NB4 (cell line): Measurements from ENCODE around the gene RNF133.

Experiments used
- DNase-seq: peaks from one replicate; pipeline ENCODE4 v3.0.0; 2010; ENCODE audit warnings: low read depth
- H3K4me3 ChIP-seq: one replicate; pipeline ENCODE4 v1.5.1; 2011; ENCODE audit warnings: mild to moderate bottlenecking, low read depth, low read length, moderate library complexity
- MYC ChIP-seq: IDR thresholded peaks from 2 replicates; pipeline ENCODE4 v1.6.1; 2011; ENCODE audit warnings: low read depth, low read length
- POLR2A ChIP-seq: IDR thresholded peaks from 2 replicates; pipeline ENCODE4 v1.6.1; 2011; ENCODE audit warnings: mild to moderate bottlenecking; ENCODE audit not compliant: insufficient read length; ENCODE audit errors: extremely low read depth
- TF ChIP-seq, protein P1 (sequence below): IDR thresholded peaks from 2 replicates; pipeline ENCODE4 v1.6.1; 2011; ENCODE audit warnings: low read depth, low read length
- TF ChIP-seq, protein P2 (sequence below): IDR thresholded peaks from one replicate; pipeline ENCODE4 v1.5.1; 2012; ENCODE audit warnings: low read depth, low read length

RNF133 gene

DNA sequence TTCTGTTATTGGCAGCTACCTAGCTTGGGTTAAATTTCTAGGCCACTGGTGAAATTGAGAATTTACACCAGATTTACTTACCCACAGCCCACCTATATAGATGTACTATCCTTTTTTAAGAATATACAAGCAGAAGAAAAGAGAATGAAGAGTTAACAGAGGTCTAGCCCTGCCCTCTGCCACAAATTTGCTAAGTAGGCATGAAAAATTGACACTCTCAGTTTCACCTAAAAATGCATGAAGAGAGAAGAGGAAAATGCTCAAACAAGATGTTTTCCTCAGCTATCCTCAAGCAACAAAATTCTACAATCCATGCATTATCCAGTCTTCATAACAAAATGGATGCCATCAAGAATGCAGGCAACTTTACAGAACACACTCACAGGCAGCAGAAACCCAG is 28.4 kb upstream of the RNF133 start:
- DNase-seq, result no peak
- H3K4me3 ChIP-seq, result no peak overlapping the region
- TF ChIP-seq, protein P1, sequence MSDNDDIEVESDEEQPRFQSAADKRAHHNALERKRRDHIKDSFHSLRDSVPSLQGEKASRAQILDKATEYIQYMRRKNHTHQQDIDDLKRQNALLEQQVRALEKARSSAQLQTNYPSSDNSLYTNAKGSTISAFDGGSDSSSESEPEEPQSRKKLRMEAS, result no peak
- TF ChIP-seq, protein P2, sequence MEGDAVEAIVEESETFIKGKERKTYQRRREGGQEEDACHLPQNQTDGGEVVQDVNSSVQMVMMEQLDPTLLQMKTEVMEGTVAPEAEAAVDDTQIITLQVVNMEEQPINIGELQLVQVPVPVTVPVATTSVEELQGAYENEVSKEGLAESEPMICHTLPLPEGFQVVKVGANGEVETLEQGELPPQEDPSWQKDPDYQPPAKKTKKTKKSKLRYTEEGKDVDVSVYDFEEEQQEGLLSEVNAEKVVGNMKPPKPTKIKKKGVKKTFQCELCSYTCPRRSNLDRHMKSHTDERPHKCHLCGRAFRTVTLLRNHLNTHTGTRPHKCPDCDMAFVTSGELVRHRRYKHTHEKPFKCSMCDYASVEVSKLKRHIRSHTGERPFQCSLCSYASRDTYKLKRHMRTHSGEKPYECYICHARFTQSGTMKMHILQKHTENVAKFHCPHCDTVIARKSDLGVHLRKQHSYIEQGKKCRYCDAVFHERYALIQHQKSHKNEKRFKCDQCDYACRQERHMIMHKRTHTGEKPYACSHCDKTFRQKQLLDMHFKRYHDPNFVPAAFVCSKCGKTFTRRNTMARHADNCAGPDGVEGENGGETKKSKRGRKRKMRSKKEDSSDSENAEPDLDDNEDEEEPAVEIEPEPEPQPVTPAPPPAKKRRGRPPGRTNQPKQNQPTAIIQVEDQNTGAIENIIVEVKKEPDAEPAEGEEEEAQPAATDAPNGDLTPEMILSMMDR, result no peak
- TF ChIP-seq POLR2A (no peak), MYC (no peak)

DNA sequence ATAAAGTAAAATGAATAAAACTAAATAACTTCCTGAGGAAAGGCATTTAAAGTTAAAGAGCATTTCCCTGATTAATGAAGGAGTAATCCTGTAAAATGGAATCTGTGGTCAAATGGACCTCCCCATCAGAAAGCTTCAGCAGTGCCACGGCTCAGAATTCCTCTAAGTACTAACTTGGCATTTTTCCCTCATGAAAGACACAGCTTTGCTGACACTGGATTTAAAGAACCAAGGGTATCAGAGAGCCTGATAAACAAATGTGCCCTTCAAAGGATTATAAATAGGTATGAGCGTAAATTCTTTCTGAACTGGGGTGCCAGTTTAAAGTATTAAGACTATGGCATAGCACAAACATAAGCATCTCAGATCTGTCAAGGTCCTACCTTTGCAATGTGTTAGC is 28.0 kb upstream of the RNF133 start:
- no peak overlapping the region for H3K4me3 ChIP-seq
- TF ChIP-seq, protein P1, result no peak
- no peak for TF ChIP-seq MYC
- TF ChIP-seq POLR2A, result no peak
- TF ChIP-seq, protein P2, result no peak
- no peak for DNase-seq

DNA sequence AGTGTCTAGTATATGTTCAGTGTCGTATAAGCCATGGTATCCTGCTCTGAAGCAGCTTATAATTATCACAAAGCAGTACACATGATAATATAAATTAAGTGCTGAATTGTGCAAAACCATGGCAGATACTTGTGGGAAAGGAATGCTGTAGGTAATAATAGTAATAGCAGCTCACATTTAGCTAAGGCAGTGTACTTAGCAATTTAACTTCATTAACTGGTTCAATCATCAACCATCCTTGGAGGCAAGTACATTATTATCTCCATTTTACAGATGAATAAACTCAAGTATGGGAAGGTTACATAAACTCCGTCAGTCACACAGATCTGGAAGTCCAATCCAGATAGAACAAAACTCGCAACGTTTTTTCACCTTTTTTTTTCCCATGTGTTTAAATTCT is 25.4 kb upstream of the RNF133 start:
- no peak for DNase-seq
- TF ChIP-seq, protein P1, result no peak
- no peak for TF ChIP-seq MYC
- TF ChIP-seq, protein P2, result no peak
- no peak for TF ChIP-seq POLR2A
- H3K4me3 ChIP-seq, result no peak overlapping the region

DNA sequence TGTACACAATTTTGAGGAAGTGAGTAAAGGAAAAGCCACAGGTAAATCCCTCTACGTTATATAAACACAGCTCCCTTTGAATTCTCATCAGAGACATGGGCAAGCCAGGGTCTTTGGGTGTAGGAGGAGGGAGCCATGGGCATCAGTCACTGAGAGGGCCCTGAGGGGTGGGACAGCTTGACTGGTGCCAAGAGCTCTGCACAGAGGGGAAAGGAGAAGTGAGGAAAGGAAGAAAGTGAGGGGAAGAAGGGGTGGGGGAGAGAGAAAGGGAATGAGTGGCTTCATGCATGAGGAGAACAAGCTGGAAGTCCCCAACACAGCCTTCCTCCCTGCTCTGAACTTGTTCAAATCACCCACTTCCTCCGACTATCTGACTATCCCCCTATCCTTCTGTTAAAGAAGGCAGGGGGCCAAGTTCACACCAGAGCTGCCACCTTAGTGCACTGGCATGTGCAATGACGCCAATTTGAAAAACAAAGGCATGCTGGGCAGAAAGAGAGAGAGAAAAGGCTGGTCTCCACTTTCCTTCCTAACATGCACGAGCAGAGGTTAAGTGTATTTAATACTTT is 20.2 kb upstream of the RNF133 start:
- TF ChIP-seq, protein P2, result no peak
- TF ChIP-seq POLR2A (no peak), MYC (no peak)
- TF ChIP-seq, protein P1, result no peak
- no peak for DNase-seq
- no peak overlapping the region for H3K4me3 ChIP-seq

DNA sequence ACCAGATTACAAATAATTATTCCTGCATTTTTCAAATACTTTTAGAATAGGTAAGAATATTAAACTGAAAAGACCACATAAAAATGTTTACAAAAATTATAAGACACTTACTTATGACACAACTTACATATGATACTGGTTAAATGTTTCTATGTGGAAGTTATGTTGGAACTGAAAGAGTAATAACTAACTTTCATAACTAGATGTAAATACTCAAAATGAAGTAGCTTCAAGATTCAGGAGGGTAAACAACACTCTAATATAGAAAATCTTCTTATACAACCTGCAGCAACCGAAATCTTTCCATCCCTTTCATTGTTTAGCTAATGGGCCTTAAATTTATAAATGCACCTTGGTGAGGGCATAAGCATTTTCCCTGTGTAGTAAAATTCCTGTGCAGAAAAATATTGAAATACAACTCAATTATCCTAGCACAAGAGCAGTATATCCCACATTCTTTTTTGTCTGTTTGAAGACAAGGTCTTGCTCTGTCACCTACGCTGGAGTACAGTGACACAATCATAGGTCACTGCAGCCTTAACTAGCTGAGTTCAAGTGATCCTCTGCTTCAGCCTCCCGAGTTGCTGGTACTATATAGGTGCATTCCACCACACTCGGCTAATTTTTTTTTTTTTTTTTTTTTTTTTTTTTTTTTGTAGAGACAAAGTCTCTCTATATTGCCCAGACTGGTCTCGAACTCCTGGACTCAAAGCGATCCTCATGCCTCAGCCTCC is 18.6 kb upstream of the RNF133 start:
- no peak overlapping the region for H3K4me3 ChIP-seq
- TF ChIP-seq POLR2A (no peak), MYC (no peak)
- TF ChIP-seq, protein P1, result no peak
- TF ChIP-seq, protein P2, result no peak
- DNase-seq, result no peak

DNA sequence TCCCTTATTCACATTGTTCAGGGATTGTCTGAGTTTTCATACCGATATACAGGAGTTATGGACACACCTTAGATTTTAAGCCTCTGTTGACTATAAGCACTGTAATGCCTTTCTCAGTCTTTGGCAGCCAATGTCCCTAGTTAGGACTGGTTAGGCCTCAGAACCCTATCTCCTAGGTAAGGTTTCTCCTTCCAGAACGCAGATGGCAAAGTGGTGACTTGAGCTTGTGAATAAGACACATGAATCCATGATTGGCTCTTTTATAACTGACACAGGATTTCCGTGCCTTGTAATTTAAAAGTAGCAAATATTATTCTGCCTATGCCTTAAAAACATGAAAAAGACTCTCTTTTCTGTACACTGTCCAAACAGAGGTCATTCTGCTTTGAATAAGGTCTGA is 16.3 kb upstream of the RNF133 start:
- no peak for DNase-seq
- no peak overlapping the region for H3K4me3 ChIP-seq
- TF ChIP-seq, protein P1, result no peak
- TF ChIP-seq, protein P2, result no peak
- TF ChIP-seq MYC (no peak), POLR2A (no peak)
